ENCODE results near the gene HAUS5.

HAUS5 gene

GRCh38 chr19:35612224-35612558 is 344 bp upstream of the HAUS5 start:
- Histone ChIP-seq H3K9me2 (replicated peaks; ENCODE audit: low read depth, low read length) (no peaks in the 10 kb centered on the region), H3K27me3 (ENCODE audit: insufficient read depth, low read length, poor library complexity, severe bottlenecking) (no peaks in the 10 kb centered on the region), H3K4me2 (ENCODE audit: low read depth, low read length, poor library complexity, severe bottlenecking) (peak overlapping the region; percentile 97), H3K4me3 (ENCODE audit: low read length, poor library complexity, severe bottlenecking) (peak overlapping the region; percentile 91), H3K36me3 (ENCODE audit: insufficient read depth, low read length) (no peaks in the 10 kb centered on the region), H3K79me2 (ENCODE audit: insufficient read depth, low read length) (peaks cover 14% of the 10 kb centered on the region), H3K9ac (ENCODE audit: low read depth, low read length, poor library complexity, severe bottlenecking) (peak overlapping the region; percentile 92), H3K9me3 (ENCODE audit: insufficient read depth, low read depth, low read length) (no peaks in the 10 kb centered on the region; the same call in 1 of the 2 replicates), H2AFZ (ENCODE audit: low read length) (peak overlapping the region; percentile 89), H4K20me1 (ENCODE audit: insufficient read depth, low read length, poor library complexity, severe bottlenecking) (no peaks in the 10 kb centered on the region), H3K4me1 (ENCODE audit: insufficient read depth, low read length, poor library complexity, severe bottlenecking) (peaks cover 18% of the 10 kb centered on the region), H3F3A (ENCODE audit: low read depth) (no peaks in the 10 kb centered on the region)
- TF ChIP-seq, protein P1, sequence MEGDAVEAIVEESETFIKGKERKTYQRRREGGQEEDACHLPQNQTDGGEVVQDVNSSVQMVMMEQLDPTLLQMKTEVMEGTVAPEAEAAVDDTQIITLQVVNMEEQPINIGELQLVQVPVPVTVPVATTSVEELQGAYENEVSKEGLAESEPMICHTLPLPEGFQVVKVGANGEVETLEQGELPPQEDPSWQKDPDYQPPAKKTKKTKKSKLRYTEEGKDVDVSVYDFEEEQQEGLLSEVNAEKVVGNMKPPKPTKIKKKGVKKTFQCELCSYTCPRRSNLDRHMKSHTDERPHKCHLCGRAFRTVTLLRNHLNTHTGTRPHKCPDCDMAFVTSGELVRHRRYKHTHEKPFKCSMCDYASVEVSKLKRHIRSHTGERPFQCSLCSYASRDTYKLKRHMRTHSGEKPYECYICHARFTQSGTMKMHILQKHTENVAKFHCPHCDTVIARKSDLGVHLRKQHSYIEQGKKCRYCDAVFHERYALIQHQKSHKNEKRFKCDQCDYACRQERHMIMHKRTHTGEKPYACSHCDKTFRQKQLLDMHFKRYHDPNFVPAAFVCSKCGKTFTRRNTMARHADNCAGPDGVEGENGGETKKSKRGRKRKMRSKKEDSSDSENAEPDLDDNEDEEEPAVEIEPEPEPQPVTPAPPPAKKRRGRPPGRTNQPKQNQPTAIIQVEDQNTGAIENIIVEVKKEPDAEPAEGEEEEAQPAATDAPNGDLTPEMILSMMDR (conservative IDR thresholded peaks at IDR 0.05; ENCODE audit: low read length), result no peak
- no peak for TF ChIP-seq EZH2phosphoT487 (IDR thresholded peaks at IDR 0.05; ENCODE audit: borderline replicate concordance)

DNA sequence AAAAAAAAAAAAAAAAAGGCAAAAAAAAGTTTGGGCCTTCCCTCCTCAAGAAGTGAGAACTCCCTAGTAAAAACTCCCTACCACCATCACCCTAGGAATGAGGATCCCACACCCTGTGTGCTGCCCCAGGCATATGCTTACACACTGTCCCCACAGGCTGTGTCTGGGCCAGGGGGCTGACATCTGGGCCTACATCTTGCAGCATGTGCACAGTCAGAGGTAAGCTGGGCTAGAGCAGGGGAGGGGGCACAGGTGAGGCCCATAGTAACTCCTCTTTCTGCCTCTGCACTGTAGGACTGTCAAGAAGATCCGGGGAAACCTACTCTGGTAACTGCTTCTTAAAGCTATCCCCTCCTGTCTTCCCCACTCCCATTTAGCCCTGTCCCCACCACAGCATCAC is 1.0 kb downstream of the HAUS5 start:
- no peaks in the 10 kb centered on the region for H3K9me3 ChIP-seq (ENCODE audit: insufficient read depth, low read depth, low read length)
- no peaks in the 10 kb centered on the region for H3K36me3 ChIP-seq (ENCODE audit: insufficient read depth, low read length)
- H3K9me2 ChIP-seq (replicated peaks; ENCODE audit: low read depth, low read length), result no peaks in the 10 kb centered on the region
- H3K4me3 ChIP-seq (ENCODE audit: low read length, poor library complexity, severe bottlenecking), result peak overlapping the region; percentile 91
- H2AFZ ChIP-seq (ENCODE audit: low read length), result no peak overlapping the region
- no peaks in the 10 kb centered on the region for H3K27me3 ChIP-seq (ENCODE audit: insufficient read depth, low read length, poor library complexity, severe bottlenecking)
- H3K4me1 ChIP-seq (ENCODE audit: insufficient read depth, low read length, poor library complexity, severe bottlenecking), result peaks cover 18% of the 10 kb centered on the region
- H3K79me2 ChIP-seq (ENCODE audit: insufficient read depth, low read length), result peaks cover 14% of the 10 kb centered on the region
- H3K9ac ChIP-seq (ENCODE audit: low read depth, low read length, poor library complexity, severe bottlenecking), result peak overlapping the region; percentile 92
- H3F3A ChIP-seq (ENCODE audit: low read depth), result no peaks in the 10 kb centered on the region
- no peaks in the 10 kb centered on the region for H4K20me1 ChIP-seq (ENCODE audit: insufficient read depth, low read length, poor library complexity, severe bottlenecking)
- peak overlapping the region; percentile 97 for H3K4me2 ChIP-seq (ENCODE audit: low read depth, low read length, poor library complexity, severe bottlenecking)
- no peak for TF ChIP-seq EZH2phosphoT487 (IDR thresholded peaks at IDR 0.05; ENCODE audit: borderline replicate concordance)
- TF ChIP-seq, protein P1 (conservative IDR thresholded peaks at IDR 0.05; ENCODE audit: low read length), result no peak

GRCh38 chr19:35615036-35615435 is 2.5 kb downstream of the HAUS5 start:
- TF ChIP-seq, protein P1 (conservative IDR thresholded peaks at IDR 0.05; ENCODE audit: low read length), result no peak
- no peak for TF ChIP-seq EZH2phosphoT487 (IDR thresholded peaks at IDR 0.05; ENCODE audit: borderline replicate concordance)
- Histone ChIP-seq H3K9ac (ENCODE audit: low read depth, low read length, poor library complexity, severe bottlenecking) (no peak overlapping the region), H3K9me2 (replicated peaks; ENCODE audit: low read depth, low read length) (no peaks in the 10 kb centered on the region), H3K9me3 (ENCODE audit: insufficient read depth, low read depth, low read length) (no peaks in the 10 kb centered on the region), H3K4me1 (ENCODE audit: insufficient read depth, low read length, poor library complexity, severe bottlenecking) (peaks cover 18% of the 10 kb centered on the region), H3K27me3 (ENCODE audit: insufficient read depth, low read length, poor library complexity, severe bottlenecking) (no peaks in the 10 kb centered on the region), H2AFZ (ENCODE audit: low read length) (no peak overlapping the region), H3F3A (ENCODE audit: low read depth) (no peaks in the 10 kb centered on the region), H4K20me1 (ENCODE audit: insufficient read depth, low read length, poor library complexity, severe bottlenecking) (no peaks in the 10 kb centered on the region), H3K4me3 (ENCODE audit: low read length, poor library complexity, severe bottlenecking) (no peak overlapping the region), H3K79me2 (ENCODE audit: insufficient read depth, low read length) (peaks cover 14% of the 10 kb centered on the region), H3K36me3 (ENCODE audit: insufficient read depth, low read length) (no peaks in the 10 kb centered on the region), H3K4me2 (ENCODE audit: low read depth, low read length, poor library complexity, severe bottlenecking) (no peak overlapping the region)

Measured in Loucy (cell line).